Endothelial cell of umbilical vein (primary cell): ENCODE measurements around the gene NKD1. TPM values are rescaled to one million over a fixed set of nuclear protein-coding genes. Genes with fewer than 3 reads are reported as not detected.

Experiments
- BruUV-seq: library from RNA; stranded (reverse); fragments of 400-500 nt; replicated peaks from 2 replicates; lab custom pipeline; 2021; lab: Mats Ljungman, UMichigan
- CTCF ChIA-PET: fragments of 300-600, 350-600 bp; sonication (Branson Sonifier 250); formaldehyde crosslinking; loops from one replicate; lab custom pipeline; 2021; ENCODE audit warnings: antibody characterized with exemption, inconsistent platforms; lab: Charles Lee
- POLR2A ChIA-PET: fragments of 300-600, 350-600 bp; sonication (Branson Sonifier 250); formaldehyde crosslinking; loops from one replicate; lab custom pipeline; 2021; ENCODE audit warnings: antibody characterized with exemption, inconsistent platforms; lab: Charles Lee
- DNase-seq: peaks from one replicate; pipeline ENCODE4 v3.0.0-alpha.2; 2011; ENCODE audit warnings: low read depth, low spot score
- FAIRE-seq: peaks from 2 replicates; lab custom pipeline; 2011; peaks lifted over from hg19 to GRCh38; lab: Jason Lieb, UNC
- H2AFZ ChIP-seq: 2 replicates; pipeline ENCODE4 v1.6.0; 2012; ENCODE audit warnings: low read depth, low read length, control low read depth, inconsistent platforms
- H3K27ac ChIP-seq: 2 replicates; pipeline ENCODE4 v1.5.1; 2011; ENCODE audit warnings: low read depth, mild to moderate bottlenecking, control low read depth, low read length, moderate library complexity; ENCODE audit not compliant: insufficient read depth
- H3K27me3 ChIP-seq, 2 experiments: 2 replicates each; pipeline versions ENCODE4 v1.6.0 to v1.6.1; 2011; ENCODE audit warnings: low read length in 2 of 2, mixed read lengths in 1 of 2; ENCODE audit not compliant: control insufficient read depth in 2 of 2, insufficient read depth in 2 of 2
- H3K36me3 ChIP-seq, 2 experiments: 2 replicates in 1 of 2; 3 replicates in 1 of 2; pipeline ENCODE4 v1.5.1; 2011; ENCODE audit warnings: low read length in 2 of 2, mild to moderate bottlenecking in 1 of 2, moderate library complexity in 1 of 2; ENCODE audit not compliant: control insufficient read depth in 2 of 2, insufficient read depth in 2 of 2; ENCODE audit errors: extremely low read depth in 1 of 2
- H3K4me1 ChIP-seq: 3 replicates; pipeline ENCODE4 v1.5.1; 2011; ENCODE audit warnings: mild to moderate bottlenecking, low read length; ENCODE audit not compliant: control insufficient read depth, insufficient read depth; ENCODE audit errors: extremely low read depth
- H3K4me2 ChIP-seq: 2 replicates; pipeline ENCODE4 v1.6.1; 2011; ENCODE audit warnings: low read length, control low read depth, mixed read lengths; ENCODE audit not compliant: insufficient read depth
- H3K4me3 ChIP-seq, 3 experiments: fragments of 200-600 bp in 1 of 3; sonication (generic), shearing (Covaris generic) in 1 of 3; replicated peaks in 1 of 3; 2 replicates each; pipeline ENCODE4 v1.5.1; 2011 to 2016; ENCODE audit warnings: control low read depth in 3 of 3, low read length in 3 of 3, mild to moderate bottlenecking in 2 of 3, inconsistent platforms in 1 of 3, low read depth in 1 of 3, moderate library complexity in 1 of 3; ENCODE audit not compliant: insufficient read depth in 1 of 3
- H3K79me2 ChIP-seq: 2 replicates; pipeline ENCODE4 v1.6.0; 2012; ENCODE audit warnings: low read length, inconsistent platforms; ENCODE audit not compliant: control insufficient read depth, insufficient read depth
- H3K9ac ChIP-seq: replicated peaks from 2 replicates; pipeline ENCODE3; 2011; ENCODE audit warnings: low read length, control low read depth; ENCODE audit not compliant: insufficient read depth; ENCODE audit errors: extremely low read depth
- H3K9me1 ChIP-seq: replicated peaks from 3 replicates; pipeline ENCODE4 v1.6.0; 2011; ENCODE audit warnings: mild to moderate bottlenecking, low read length; ENCODE audit not compliant: control insufficient read depth, insufficient read depth; ENCODE audit errors: extremely low read depth
- H3K9me3 ChIP-seq: replicated peaks from 2 replicates; pipeline ENCODE4 v1.5.1; 2012; ENCODE audit warnings: low read length, inconsistent platforms; ENCODE audit not compliant: control insufficient read depth, insufficient read depth
- H4K20me1 ChIP-seq: replicated peaks from 2 replicates; pipeline ENCODE3; 2011; ENCODE audit warnings: mild to moderate bottlenecking, low read length; ENCODE audit not compliant: control insufficient read depth, insufficient read depth; ENCODE audit errors: extremely low read depth
- EZH2 ChIP-seq: IDR thresholded peaks from 2 replicates; pipeline ENCODE4 v1.6.1; 2012; ENCODE audit warnings: borderline replicate concordance, low read depth, mild to moderate bottlenecking, moderate library complexity, low read length, inconsistent platforms; ENCODE audit not compliant: severe bottlenecking
- FOS ChIP-seq: IDR thresholded peaks from 2 replicates; pipeline ENCODE4 v1.6.1; 2011; ENCODE audit warnings: mild to moderate bottlenecking, low read length, moderate library complexity, borderline replicate concordance; ENCODE audit not compliant: insufficient read depth
- GATA2 ChIP-seq: IDR thresholded peaks from 2 replicates; pipeline ENCODE4 v1.7.0; 2011; ENCODE audit warnings: low read depth, mild to moderate bottlenecking, moderate library complexity, mixed read lengths, low read length; ENCODE audit not compliant: insufficient read length, insufficient read depth
- JUN ChIP-seq: IDR thresholded peaks from 2 replicates; pipeline ENCODE4 v1.6.1; 2011; ENCODE audit warnings: borderline replicate concordance, low read depth; ENCODE audit not compliant: insufficient read length, insufficient read depth
- MYC ChIP-seq: IDR thresholded peaks from one replicate; pipeline ENCODE4 v1.6.1; 2011; ENCODE audit warnings: mild to moderate bottlenecking, low read depth, low read length
- POLR2A ChIP-seq: IDR thresholded peaks from 2 replicates; pipeline ENCODE4 v1.6.1; 2012; ENCODE audit warnings: low read depth, mild to moderate bottlenecking, control low read depth, low read length
- POLR2AphosphoS5 ChIP-seq: IDR thresholded peaks from 2 replicates; pipeline ENCODE4 v1.6.1; 2012; ENCODE audit warnings: low read depth, mild to moderate bottlenecking, control low read depth, low read length, moderate library complexity; ENCODE audit not compliant: insufficient read depth
- dilution Hi-C: fragments of 300-500 bp; cut with MboI; formaldehyde crosslinking; loops from one replicate; pipeline ENCODE4 v1.15.0; 2019; ENCODE audit warnings: low sequenced_read_pairs; ENCODE audit not compliant: extremely low pct_ligation_motif_present
- intact Hi-C: fragments of 100-400 bp; cut with micrococcal nuclease; formaldehyde crosslinking; loops from one replicate; pipeline ENCODE4 v1.10.0; 2022
- polyA plus RNA-seq, 4 experiments: library from polyadenylated mRNA; depleted of rRNA in 3 of 4; stranded (reverse) in 3 of 4; unstranded in 1 of 4; fragments of >200 nt; gene quantifications; 2 replicates each; pipeline versions ENCODE4 v1.2.1 to v1.2.3, GENCODE V29; 2011 to 2012; ENCODE audit warnings: missing spikeins in 1 of 4
- total RNA-seq: library from RNA; stranded (reverse); gene quantifications from 2 replicates; pipeline ENCODE4 v1.2.3, GENCODE V29; 2021
- TF ChIP-seq, protein P1 (sequence below), 2 donors: IDR thresholded peaks; 1 replicate in 1 of 2; 2 replicates in 1 of 2; pipeline ENCODE4 v1.5.1; 2011; ENCODE audit warnings: low read length in 2 of 2, mild to moderate bottlenecking in 2 of 2, moderate library complexity in 2 of 2, control low read depth in 1 of 2, inconsistent platforms in 1 of 2, low read depth in 1 of 2; ENCODE audit not compliant: insufficient read depth in 1 of 2; ENCODE audit errors: extremely low read depth in 1 of 2
- TF ChIP-seq, protein P2 (sequence below): IDR thresholded peaks from 2 replicates; pipeline ENCODE4 v1.6.1; 2011; ENCODE audit not compliant: insufficient read depth, insufficient read length

Gene NKD1
- total and polyA plus RNA-seq, 2 donors (not counting 3 experiments of a cell fraction or from before 2014, with no cell fraction given), result not detected

DNA sequence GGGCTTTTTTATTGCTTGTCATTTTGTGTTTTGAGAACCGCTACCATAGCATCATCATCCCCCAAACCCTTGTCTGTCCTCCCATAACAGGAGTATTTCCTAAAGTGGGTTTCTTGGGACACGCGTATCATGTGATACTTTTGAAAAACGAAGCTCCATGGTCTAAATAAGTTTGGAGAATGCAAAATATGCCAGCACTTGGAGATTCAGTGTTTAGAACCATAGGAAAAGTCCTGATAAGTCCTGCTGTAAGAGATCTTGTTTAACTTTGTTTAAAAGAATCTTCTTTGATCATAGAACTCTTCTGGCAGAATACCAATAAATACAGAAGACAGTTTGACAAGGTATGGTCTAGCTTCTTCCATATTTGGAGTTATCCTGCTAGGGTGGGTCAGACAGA, 59.3 kb downstream of the NKD1 start:
- peaks cover 12% of the 10 kb centered on the region for H3K4me1 ChIP-seq
- dilution Hi-C loops, result no loop called here
- intact Hi-C loops, result no loop called here
- no TSS peak for BruUV-seq
- H3K9me1 ChIP-seq, result no peaks in the 10 kb centered on the region
- no peak overlapping the region for H3K4me2 ChIP-seq
- no peak for FAIRE-seq
- no peak overlapping the region for H3K27ac ChIP-seq
- no peak for DNase-seq
- H3K79me2 ChIP-seq, result no peaks in the 10 kb centered on the region
- no peaks in the 10 kb centered on the region for H3K9me3 ChIP-seq
- H3K9ac ChIP-seq, result no peak overlapping the region
- H2AFZ ChIP-seq, result no peak overlapping the region
- no peak overlapping the region for H3K4me3 ChIP-seq
- POLR2A ChIA-PET, result no interaction called here
- TF ChIP-seq MYC (no peak), GATA2 (no peak), FOS (no peak), POLR2A (no peak), POLR2AphosphoS5 (no peak), EZH2 (no peak), JUN (no peak)
- TF ChIP-seq, protein P1, sequence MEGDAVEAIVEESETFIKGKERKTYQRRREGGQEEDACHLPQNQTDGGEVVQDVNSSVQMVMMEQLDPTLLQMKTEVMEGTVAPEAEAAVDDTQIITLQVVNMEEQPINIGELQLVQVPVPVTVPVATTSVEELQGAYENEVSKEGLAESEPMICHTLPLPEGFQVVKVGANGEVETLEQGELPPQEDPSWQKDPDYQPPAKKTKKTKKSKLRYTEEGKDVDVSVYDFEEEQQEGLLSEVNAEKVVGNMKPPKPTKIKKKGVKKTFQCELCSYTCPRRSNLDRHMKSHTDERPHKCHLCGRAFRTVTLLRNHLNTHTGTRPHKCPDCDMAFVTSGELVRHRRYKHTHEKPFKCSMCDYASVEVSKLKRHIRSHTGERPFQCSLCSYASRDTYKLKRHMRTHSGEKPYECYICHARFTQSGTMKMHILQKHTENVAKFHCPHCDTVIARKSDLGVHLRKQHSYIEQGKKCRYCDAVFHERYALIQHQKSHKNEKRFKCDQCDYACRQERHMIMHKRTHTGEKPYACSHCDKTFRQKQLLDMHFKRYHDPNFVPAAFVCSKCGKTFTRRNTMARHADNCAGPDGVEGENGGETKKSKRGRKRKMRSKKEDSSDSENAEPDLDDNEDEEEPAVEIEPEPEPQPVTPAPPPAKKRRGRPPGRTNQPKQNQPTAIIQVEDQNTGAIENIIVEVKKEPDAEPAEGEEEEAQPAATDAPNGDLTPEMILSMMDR (IDR thresholded peaks at IDR 0.05; ENCODE audit: extremely low read depth in 1 of 2, insufficient read depth in 1 of 2, low read depth in 1 of 2, low read length in 2 of 2), result no peak
- TF ChIP-seq, protein P2, sequence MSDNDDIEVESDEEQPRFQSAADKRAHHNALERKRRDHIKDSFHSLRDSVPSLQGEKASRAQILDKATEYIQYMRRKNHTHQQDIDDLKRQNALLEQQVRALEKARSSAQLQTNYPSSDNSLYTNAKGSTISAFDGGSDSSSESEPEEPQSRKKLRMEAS, result no peak
- H4K20me1 ChIP-seq, result no peaks in the 10 kb centered on the region
- no peaks in the 10 kb centered on the region for H3K27me3 ChIP-seq
- CTCF ChIA-PET, result interaction anchor here (1.1 to 1.2 kb wide), 2 partner anchors 13 to 58 kb away, joined by 3 read pairs; no protein-coding TSS in a partner anchor
- H3K36me3 ChIP-seq, result no peaks in the 10 kb centered on the region
